A673 (cell line): ENCODE measurements around the gene ROR2.

Source experiments
- EZH2 ChIP-seq: fragments of 200-600 bp; sonication (generic); IDR thresholded peaks from 2 replicates; pipeline ENCODE4 v1.6.1; 2017; ENCODE audit warnings: borderline replicate concordance, low read depth, mild to moderate bottlenecking, mixed read lengths, antibody characterized with exemption, low read length; ENCODE audit not compliant: poor library complexity, severe bottlenecking
- TF ChIP-seq, protein P1 (sequence below): fragments of 300-800, 200-600 bp; sonication (generic); conservative IDR thresholded peaks from 2 replicates; pipeline ENCODE4 v1.5.1; 2017; ENCODE audit warnings: low read depth, mild to moderate bottlenecking, antibody characterized with exemption, low read length, moderate library complexity, mixed read lengths

DNA sequence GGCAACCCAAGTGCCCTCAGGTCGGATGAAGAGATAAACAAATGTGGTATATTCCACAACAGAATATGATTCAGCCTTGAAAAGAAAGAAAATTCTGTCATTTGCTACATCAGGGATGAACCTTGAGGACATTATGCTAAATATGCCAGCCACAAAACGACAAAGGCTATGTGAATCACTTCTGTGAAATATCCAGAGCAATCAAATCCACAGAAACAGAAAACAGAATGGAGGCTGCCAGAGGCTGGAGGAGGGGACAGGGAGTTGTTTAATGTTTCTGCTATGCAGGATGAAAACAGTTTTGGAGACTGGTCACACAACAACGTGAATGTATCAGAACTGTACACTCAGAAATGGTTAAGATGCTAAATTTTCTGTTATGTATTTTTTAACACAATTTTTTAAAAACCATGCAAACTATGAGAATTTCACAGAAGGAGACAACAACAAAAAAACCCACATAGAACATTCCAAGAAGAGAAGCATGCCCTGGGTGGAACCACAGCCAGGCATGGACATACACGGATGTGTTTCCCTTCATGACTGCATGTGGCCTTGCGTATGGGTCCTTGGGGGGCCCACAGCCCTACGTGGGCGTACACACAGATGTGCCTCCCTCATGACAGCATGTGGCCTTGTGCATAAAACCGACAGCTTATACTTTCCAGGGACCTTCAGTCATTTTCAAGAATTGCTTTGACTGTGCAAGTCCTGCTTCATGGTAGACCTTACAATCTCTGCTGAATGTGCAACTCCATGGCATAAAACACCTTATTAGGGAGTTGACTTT, 146.7 kb downstream of the ROR2 start:
- TF ChIP-seq, protein P1, sequence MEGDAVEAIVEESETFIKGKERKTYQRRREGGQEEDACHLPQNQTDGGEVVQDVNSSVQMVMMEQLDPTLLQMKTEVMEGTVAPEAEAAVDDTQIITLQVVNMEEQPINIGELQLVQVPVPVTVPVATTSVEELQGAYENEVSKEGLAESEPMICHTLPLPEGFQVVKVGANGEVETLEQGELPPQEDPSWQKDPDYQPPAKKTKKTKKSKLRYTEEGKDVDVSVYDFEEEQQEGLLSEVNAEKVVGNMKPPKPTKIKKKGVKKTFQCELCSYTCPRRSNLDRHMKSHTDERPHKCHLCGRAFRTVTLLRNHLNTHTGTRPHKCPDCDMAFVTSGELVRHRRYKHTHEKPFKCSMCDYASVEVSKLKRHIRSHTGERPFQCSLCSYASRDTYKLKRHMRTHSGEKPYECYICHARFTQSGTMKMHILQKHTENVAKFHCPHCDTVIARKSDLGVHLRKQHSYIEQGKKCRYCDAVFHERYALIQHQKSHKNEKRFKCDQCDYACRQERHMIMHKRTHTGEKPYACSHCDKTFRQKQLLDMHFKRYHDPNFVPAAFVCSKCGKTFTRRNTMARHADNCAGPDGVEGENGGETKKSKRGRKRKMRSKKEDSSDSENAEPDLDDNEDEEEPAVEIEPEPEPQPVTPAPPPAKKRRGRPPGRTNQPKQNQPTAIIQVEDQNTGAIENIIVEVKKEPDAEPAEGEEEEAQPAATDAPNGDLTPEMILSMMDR: no peak
- TF ChIP-seq EZH2: no peak
